NCI-H460 (cell line): ENCODE data around the gene GAP43. TPM values are rescaled to one million over a fixed set of nuclear protein-coding genes. Genes with fewer than 3 reads are reported as not detected.
"Not testable (repeated sequence)": the region's sequence is repeated elsewhere in the genome, so short reads cannot be mapped to it uniquely, and the experiment has no call there.

Source experiments
- DNase-seq: peaks from one replicate; pipeline ENCODE4 v3.0.0-alpha.2; 2016; ENCODE audit warnings: low read depth; ENCODE audit errors: extremely low read depth
- total RNA-seq: library from RNA; depleted of rRNA; stranded (reverse); fragments of >200 nt; shearing (Covaris generic); gene quantifications from 2 replicates; pipeline ENCODE4 v1.2.3, GENCODE V29; 2014

Gene GAP43
- total RNA-seq, 1 experiment from 2014 or later: 0.40 TPM

DNA sequence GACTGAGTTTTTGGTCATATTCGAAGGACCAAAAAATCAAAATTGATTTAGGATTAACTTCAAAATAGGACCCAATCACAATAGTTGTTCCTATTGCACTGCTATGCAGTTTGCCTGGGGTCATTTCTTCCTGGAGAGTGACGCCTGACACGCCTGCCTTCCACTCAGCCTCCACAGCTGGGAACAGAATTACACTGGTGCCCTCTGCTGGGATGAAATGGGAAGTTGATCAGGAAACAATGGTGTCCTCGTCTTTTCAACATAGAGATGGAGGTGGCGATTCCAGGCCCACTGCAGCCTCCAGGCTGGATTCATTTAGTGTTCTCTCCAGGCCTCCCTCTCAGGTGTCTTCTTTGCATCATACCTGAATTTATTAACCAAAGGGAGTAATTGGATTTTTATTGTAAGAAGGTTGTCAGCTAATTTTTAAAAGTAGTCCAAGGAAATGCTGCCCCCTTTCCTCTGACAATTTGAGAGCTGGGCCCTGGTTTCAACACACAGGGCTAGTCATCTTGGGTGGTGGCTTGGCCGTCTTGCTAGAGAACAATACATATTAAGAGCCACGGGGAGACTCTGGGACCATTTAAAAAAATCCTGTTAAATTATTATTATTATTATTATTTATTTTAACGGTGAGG, 69.7 kb downstream of the GAP43 start:
- DNase-seq: peak; percentile 75

GRCh38 chr3:115693868-115694267, 70.6 kb downstream of the GAP43 start:
- no peak for DNase-seq

- no peak for DNase-seq
These were observed 71.8 kb downstream of the GAP43 start for GRCh38 chr3:115695090-115695489.

GRCh38 chr3:115697263-115698053, 74.1 kb downstream of the GAP43 start:
- DNase-seq: no peak

DNA sequence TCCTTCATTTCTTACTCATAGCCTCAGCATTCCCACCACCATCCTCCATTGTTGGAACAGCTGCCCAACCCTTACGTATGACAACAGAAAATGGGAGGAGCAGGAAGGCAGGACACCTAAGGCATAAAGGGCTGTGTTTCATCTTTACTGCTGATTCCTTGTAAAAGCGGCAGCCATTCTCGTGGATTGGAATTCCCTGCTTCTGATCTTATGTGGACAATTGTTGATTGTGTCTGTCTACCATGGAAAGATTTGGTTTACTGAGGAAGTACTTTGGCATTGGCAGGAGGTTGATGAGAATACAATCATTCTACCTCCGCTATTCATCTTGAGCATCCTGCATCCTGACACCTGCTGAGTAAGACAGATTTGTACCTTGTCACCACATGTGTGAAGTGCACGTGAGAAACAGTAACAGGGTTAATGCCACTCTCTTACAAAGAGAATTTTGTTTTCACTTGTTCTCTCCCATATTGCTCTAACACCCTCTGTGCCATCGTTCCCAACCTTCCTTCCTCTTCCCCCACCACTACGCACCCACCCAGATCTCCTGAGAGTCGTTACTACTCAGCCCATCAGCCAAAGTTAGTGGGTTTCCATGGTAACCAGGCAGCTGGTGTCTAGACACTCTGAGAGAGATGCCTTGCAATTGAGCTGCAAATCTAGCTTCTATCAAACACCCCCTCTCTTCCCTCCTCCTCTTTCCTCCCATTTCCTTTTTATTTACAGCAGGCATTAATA, 75.7 kb downstream of the GAP43 start:
- no peak for DNase-seq

- no peak for DNase-seq
These were observed 76.4 kb downstream of the GAP43 start for GRCh38 chr3:115699706-115700105.

DNA sequence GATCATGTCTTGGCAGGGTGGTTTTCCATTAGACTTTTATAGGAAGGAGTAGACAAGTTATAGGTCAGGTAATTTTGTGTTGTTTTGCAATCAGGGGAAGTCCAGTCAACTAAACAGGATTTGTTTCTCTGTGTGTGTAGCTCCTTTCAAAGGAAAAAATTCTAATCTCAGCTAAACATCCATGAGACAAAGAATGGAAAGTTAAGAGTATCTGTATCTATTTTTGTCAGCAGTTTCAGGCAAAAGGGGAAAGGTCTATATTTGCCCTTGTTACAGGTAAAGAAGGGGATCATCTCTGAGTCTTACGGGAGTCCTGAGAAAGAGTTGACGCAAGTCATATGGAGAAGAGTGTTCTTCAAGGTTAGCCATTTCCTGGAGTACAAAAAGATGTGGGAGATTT, 79.3 kb downstream of the GAP43 start:
- DNase-seq: no peak

DNA sequence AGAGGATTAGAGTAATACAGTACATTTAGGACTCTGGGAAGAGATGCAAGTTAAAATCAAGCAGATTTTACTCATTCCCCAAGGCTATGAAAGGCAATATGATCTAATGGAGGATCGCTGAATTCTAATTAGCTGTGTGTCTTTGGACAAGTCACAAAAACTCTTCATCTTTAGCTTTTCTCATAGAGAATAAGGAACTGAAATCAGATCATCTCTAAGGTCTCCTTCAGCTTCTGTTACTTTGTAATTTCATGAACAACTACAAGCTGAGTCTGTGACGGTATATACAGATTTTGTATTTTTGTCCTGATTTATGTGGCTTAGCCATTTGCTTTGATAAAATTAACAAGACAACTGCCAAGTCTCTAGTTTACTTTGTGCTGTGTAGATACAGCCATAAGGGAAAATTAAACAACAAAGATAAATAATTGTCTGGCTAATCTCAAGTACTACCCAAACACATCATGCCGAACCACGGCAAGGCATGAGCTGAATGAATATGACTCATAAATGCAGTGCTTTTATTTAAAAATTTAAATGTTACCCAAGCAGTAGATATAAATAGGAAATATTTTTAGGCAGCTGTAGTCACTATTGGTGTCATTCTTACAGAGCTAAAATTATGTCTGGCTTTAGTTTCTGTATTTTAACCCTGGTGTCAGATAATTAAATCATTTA, 81.5 kb downstream of the GAP43 start:
- DNase-seq: no peak

- no peak for DNase-seq
These were observed 83.1 kb downstream of the GAP43 start for GRCh38 chr3:115706311-115706829.

- no peak for DNase-seq
These were observed 85.2 kb downstream of the GAP43 start for GRCh38 chr3:115708540-115708939.

DNA sequence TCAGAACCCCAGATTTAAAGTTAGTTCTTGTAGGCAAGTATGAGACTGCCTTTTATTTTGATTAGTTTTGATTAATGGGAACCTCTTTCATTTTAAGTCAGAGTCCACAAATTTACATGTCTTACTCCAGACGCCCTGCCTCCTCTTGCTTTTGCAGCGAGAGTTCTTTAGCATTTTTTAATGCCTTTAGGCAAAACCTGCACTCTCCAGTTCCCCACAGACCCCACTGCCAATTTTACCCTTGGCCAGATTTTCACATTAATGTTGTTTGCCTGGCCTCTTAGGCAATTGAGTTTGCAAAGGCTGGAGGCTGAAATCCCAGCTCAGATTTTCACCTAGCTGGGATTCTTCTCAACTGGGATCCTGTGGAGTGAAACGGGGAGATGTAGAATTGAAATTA, 85.8 kb downstream of the GAP43 start:
- no peak for DNase-seq

DNA sequence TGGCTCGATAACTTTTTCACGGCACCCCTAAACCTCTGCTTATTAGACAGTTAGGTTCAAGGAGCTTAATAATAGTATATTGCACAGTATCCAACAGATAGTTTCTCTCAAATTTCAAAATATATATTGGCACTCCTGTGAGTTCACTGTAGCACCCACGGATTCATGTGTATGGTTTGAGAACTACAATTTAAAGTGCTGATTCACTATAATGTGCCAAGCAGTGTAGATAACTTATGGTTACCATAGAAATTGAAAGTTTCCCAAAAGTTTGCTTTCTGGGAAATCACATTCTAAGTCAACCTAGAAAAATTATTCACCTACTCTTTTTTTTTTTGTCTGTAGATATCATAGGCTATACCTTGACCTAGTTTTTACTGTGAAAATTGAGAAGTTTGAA, 86.6 kb downstream of the GAP43 start:
- DNase-seq: no peak

DNA sequence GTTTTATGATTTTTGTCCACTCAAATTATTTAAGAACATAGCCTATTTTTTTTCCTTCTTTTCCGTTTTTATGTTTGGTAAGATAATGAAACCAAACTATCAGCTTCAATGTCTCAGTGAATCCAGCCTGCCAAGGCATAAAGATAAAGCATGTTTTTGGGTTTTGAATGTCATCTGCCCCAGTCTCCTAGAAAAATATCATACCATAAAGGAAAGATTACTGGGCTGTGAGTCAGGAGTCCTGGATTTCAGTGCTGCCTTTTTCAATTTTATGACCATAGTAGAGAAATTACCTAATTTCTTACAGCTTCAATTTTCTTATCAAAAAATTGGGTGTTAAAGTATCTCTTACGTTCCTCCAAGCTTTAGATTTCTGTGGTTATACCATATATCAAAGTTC, 87.5 kb downstream of the GAP43 start:
- no peak for DNase-seq

GRCh38 chr3:115712871-115713270, 89.6 kb downstream of the GAP43 start:
- no peak for DNase-seq

DNA sequence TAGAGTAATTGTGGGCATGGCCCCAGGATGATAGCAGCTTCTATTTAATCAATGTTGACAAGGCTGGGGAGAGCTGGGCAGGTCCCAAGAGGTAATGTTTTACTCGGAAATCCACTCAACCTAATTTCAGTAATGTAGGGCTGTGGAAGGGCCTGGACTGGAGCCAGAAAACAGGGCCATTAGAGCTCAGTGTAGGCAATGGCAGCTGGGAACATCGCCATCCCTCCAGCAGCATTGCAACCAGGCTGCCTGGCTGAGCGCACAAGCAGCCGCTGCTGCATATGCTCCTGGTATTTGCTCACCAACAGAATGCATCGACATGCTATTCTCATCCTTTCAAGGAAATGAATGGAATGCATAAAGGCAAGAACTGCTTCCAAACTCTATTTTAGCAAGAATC, 90.0 kb downstream of the GAP43 start:
- DNase-seq: no peak

GRCh38 chr3:115715241-115715745, 92.0 kb downstream of the GAP43 start:
- DNase-seq: no peak

GRCh38 chr3:115720983-115721382, 97.7 kb downstream of the GAP43 start:
- no peak for DNase-seq

DNA sequence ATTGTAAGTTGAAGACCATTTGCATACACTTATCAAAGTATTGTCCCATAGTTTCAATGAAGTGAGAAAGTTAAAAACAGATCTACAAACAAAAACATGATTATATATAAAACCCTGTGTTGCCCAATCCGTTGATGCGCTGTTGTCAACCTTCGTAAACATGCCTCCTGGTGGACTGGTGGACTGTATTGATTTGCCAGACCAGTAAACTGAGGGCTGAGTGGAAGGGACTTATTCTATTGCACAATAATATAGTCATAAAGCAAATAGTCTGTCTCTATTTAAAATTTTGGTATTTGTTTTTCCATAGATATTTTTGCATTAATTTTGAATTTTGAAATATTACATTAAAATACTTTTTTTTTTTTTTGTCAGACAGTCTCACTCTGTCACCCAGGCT, 102.5 kb downstream of the GAP43 start:
- DNase-seq: no peak

DNA sequence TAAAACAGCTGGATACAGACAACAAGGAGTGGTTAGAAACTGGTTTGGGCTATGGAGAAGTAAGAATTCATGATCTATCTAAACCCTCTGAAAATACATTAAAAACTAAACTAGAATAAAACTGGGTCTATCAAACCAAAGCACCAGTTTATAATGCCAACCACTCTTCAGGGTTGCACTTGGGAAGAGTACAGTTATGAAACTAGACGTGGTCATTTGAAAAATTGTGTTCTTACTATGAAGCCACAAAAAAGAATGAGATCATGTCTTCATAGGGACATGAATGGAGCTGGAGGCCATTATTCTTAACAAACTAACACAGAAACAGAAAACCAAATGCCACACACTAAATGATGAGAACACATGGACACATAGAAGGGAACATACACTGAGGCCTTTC, 103.8 kb downstream of the GAP43 start:
- no peak for DNase-seq

GRCh38 chr3:115728013-115728412, 104.7 kb downstream of the GAP43 start:
- no peak for DNase-seq

GRCh38 chr3:115736341-115736740, 113.0 kb downstream of the GAP43 start:
- not testable (repeated sequence) for DNase-seq
